ENCODE results near the gene HSF2BP. TPM values are rescaled to one million over a fixed set of nuclear protein-coding genes. Genes with fewer than 3 reads are reported as not detected.
A peak's percentile ranks its signal among the peaks of the same experiment; 100 is the strongest.
"Not testable (repeated sequence)": the region's sequence is repeated elsewhere in the genome, so short reads cannot be mapped to it uniquely, and the experiment has no call there.

HSF2BP gene
- total RNA-seq = under 1 TPM; 0.21 to 0.47 TPM

GRCh38 chr21:43659136-43660000 is at the start of gene HSF2BP, which contains the start of gene RRP1B:
TSS of gene HSF2BP (minus strand) at chr21:43659488. CDS start at chr21:43658096, 1,392 bp downstream.
TSS of gene RRP1B (plus strand) at chr21:43659560. CDS start at chr21:43659665, 105 bp downstream.
- peak within 1 kb of the TSS; percentile 93 for H3K27ac Mint-ChIP-seq
- peaks cover 41% of the 10 kb centered on the region for H3K4me1 Mint-ChIP-seq
- CTCF ChIA-PET = interaction anchor here (1.1 to 3.1 kb wide), 2 partner anchors 12 to 14 kb away, joined by 3 to 9 read pairs; no protein-coding TSS in a partner anchor
- peaks cover 30% of the 10 kb centered on the region for H3K36me3 Mint-ChIP-seq
- H3K27me3 Mint-ChIP-seq = no peaks in the 10 kb centered on the region
- no peaks in the 10 kb centered on the region for H3K9me3 Mint-ChIP-seq (ENCODE audit: low read depth)
- H3K4me3 Mint-ChIP-seq = peak within 1 kb of the TSS; percentile 97
- DNase-seq (peak; percentile 84), ATAC-seq (peak; percentile 93)

GRCh38 chr21:43708745-43709381 is 49.6 kb upstream of the HSF2BP start:
- H3K36me3 Mint-ChIP-seq = no peaks in the 10 kb centered on the region
- H3K27me3 Mint-ChIP-seq = peaks cover 20% of the 10 kb centered on the region
- CTCF ChIA-PET = no interaction called here
- H3K4me3 Mint-ChIP-seq = no peak overlapping the region
- H3K27ac Mint-ChIP-seq = no peak overlapping the region
- no peaks in the 10 kb centered on the region for H3K9me3 Mint-ChIP-seq (ENCODE audit: low read depth)
- DNase-seq (no peak), ATAC-seq (no peak)
- peaks cover 9% of the 10 kb centered on the region for H3K4me1 Mint-ChIP-seq

- Mint-ChIP-seq H3K27ac (no peak overlapping the region), H3K36me3 (no peaks in the 10 kb centered on the region), H3K4me3 (no peak overlapping the region), H3K4me1 (peaks cover 21% of the 10 kb centered on the region), H3K9me3 (ENCODE audit: low read depth) (no peaks in the 10 kb centered on the region), H3K27me3 (peaks cover 15% of the 10 kb centered on the region)
- no peak for DNase-seq
- no peak for ATAC-seq
- CTCF ChIA-PET = interaction anchor here (2.2 kb wide), 1 partner anchor 21 kb away, joined by 5 read pairs; no protein-coding TSS in a partner anchor
Measured at GRCh38 chr21:43707462-43707861, 48.2 kb upstream of the HSF2BP start.

GRCh38 chr21:43703035-43703880 is 44.0 kb upstream of the HSF2BP start:
- Mint-ChIP-seq H3K4me1 (peaks cover 38% of the 10 kb centered on the region), H3K27ac (no peak overlapping the region), H3K4me3 (peak overlapping the region; percentile 38), H3K36me3 (no peaks in the 10 kb centered on the region), H3K27me3 (peaks cover 2% of the 10 kb centered on the region), H3K9me3 (ENCODE audit: low read depth) (no peaks in the 10 kb centered on the region)
- no peak for ATAC-seq
- CTCF ChIA-PET = interaction anchor here (1.6 kb wide), 1 partner anchor 87 kb away, joined by 3 read pairs; no protein-coding TSS in a partner anchor
- DNase-seq = peak; percentile 67

- Mint-ChIP-seq H3K27me3 (peaks cover 2% of the 10 kb centered on the region), H3K27ac (no peak overlapping the region), H3K9me3 (ENCODE audit: low read depth) (no peaks in the 10 kb centered on the region), H3K36me3 (no peaks in the 10 kb centered on the region), H3K4me3 (peak overlapping the region; percentile 38), H3K4me1 (peaks cover 38% of the 10 kb centered on the region)
- DNase-seq = no peak
- CTCF ChIA-PET = interaction anchor here (1.6 kb wide), 1 partner anchor 87 kb away, joined by 3 read pairs; no protein-coding TSS in a partner anchor
- ATAC-seq = no peak
Measured at GRCh38 chr21:43702785-43703034, 43.4 kb upstream of the HSF2BP start.

GRCh38 chr21:43701936-43702784 is 42.9 kb upstream of the HSF2BP start:
- Mint-ChIP-seq H3K36me3 (no peaks in the 10 kb centered on the region), H3K4me3 (no peak overlapping the region), H3K27me3 (peaks cover 2% of the 10 kb centered on the region), H3K4me1 (peaks cover 35% of the 10 kb centered on the region), H3K9me3 (ENCODE audit: low read depth) (no peaks in the 10 kb centered on the region), H3K27ac (no peak overlapping the region)
- DNase-seq = no peak
- no peak for ATAC-seq
- CTCF ChIA-PET = no interaction called here

- DNase-seq = no peak
- CTCF ChIA-PET = interaction anchor here (1.5 kb wide), 1 partner anchor 25 kb away, joined by 4 read pairs; no protein-coding TSS in a partner anchor
- Mint-ChIP-seq H3K4me3 (no peak overlapping the region), H3K27me3 (peaks cover 2% of the 10 kb centered on the region), H3K36me3 (peaks cover 7% of the 10 kb centered on the region), H3K4me1 (peaks cover 29% of the 10 kb centered on the region), H3K27ac (no peak overlapping the region), H3K9me3 (ENCODE audit: low read depth) (no peaks in the 10 kb centered on the region)
- no peak for ATAC-seq
Measured at GRCh38 chr21:43699933-43700599, 40.8 kb upstream of the HSF2BP start.

GRCh38 chr21:43699492-43699777 is 40.1 kb upstream of the HSF2BP start:
- H3K27me3 Mint-ChIP-seq; H3K9me3 Mint-ChIP-seq (ENCODE audit: low read depth); CTCF ChIA-PET; H3K4me3 Mint-ChIP-seq; H3K27ac Mint-ChIP-seq; DNase-seq; H3K36me3 Mint-ChIP-seq; ATAC-seq: not testable (repeated sequence)
- H3K4me1 Mint-ChIP-seq = peaks cover 29% of the 10 kb centered on the region

GRCh38 chr21:43697758-43698643 is 38.7 kb upstream of the HSF2BP start:
- ATAC-seq (no peak), DNase-seq (no peak)
- H3K27me3 Mint-ChIP-seq = no peaks in the 10 kb centered on the region
- H3K36me3 Mint-ChIP-seq = peaks cover 15% of the 10 kb centered on the region
- peaks cover 22% of the 10 kb centered on the region for H3K4me1 Mint-ChIP-seq
- H3K27ac Mint-ChIP-seq = no peak overlapping the region
- H3K9me3 Mint-ChIP-seq (ENCODE audit: low read depth) = no peaks in the 10 kb centered on the region
- CTCF ChIA-PET = no interaction called here
- no peak overlapping the region for H3K4me3 Mint-ChIP-seq

- ATAC-seq = no peak
Measured at GRCh38 chr21:43696214-43696613, 36.9 kb upstream of the HSF2BP start.

GRCh38 chr21:43694437-43695079 is 35.3 kb upstream of the HSF2BP start:
- Mint-ChIP-seq H3K36me3 (peaks cover 25% of the 10 kb centered on the region), H3K4me1 (no peaks in the 10 kb centered on the region), H3K4me3 (no peak overlapping the region), H3K27me3 (no peaks in the 10 kb centered on the region), H3K9me3 (ENCODE audit: low read depth) (no peaks in the 10 kb centered on the region), H3K27ac (no peak overlapping the region)
- DNase-seq (no peak), ATAC-seq (no peak)
- CTCF ChIA-PET = no interaction called here

More at GRCh38 chr21:43696214-43696613, 36.9 kb upstream of the HSF2BP start:
- CTCF ChIA-PET = no interaction called here
- no peaks in the 10 kb centered on the region for H3K27me3 Mint-ChIP-seq
- peaks cover 16% of the 10 kb centered on the region for H3K36me3 Mint-ChIP-seq
- H3K4me3 Mint-ChIP-seq = no peak overlapping the region
- H3K4me1 Mint-ChIP-seq = peaks cover 11% of the 10 kb centered on the region
- no peak for DNase-seq
- no peak overlapping the region for H3K27ac Mint-ChIP-seq
- no peaks in the 10 kb centered on the region for H3K9me3 Mint-ChIP-seq (ENCODE audit: low read depth)

Data from activated CD8-positive, alpha-beta memory T cell treated with anti-CD3 and anti-CD28 coated beads, Interleukin-2, amount 10 ng/mL, durations not matched to agents 7 days and 5 days (primary cell).